GM12878 (cell line): ENCODE measurements around the gene NCR3LG1. TPM values are rescaled to one million over a fixed set of nuclear protein-coding genes. Genes with fewer than 3 reads are reported as not detected.

Source experiments
- ATAC-seq: fragments of 200-7000 bp; cut with Tn5 transposase; 3 replicates; pipeline ENCODE4 v1.9.1; 2020; ENCODE audit warnings: mild to moderate bottlenecking, moderate library complexity
- BruUV-seq: library from RNA; stranded (reverse); fragments of 400-500 nt; replicated peaks from 2 replicates; lab custom pipeline; 2021; lab: Mats Ljungman, UMichigan
- CTCF ChIA-PET: fragments of 300-600 bp; sonication (Branson Sonifier 250); formaldehyde crosslinking; extraction: SDS; loops from one replicate; lab custom pipeline; 2021; ENCODE audit warnings: inconsistent platforms; lab: Yijun Ruan, JAX
- POLR2A ChIA-PET: fragments of 350-600 bp; formaldehyde crosslinking; extraction: SDS; loops from one replicate; lab custom pipeline; 2021; ENCODE audit warnings: inconsistent platforms; lab: Charles Lee
- RAD21 ChIA-PET: fragments of 300-600 bp; sonication (Branson Sonifier 250); formaldehyde crosslinking; loops from one replicate; lab custom pipeline; 2023; ENCODE audit warnings: antibody characterized with exemption; ENCODE audit not compliant: unreplicated experiment; lab: Charles Lee
- SMC1A ChIA-PET: fragments of 300-600 bp; sonication (Branson Sonifier 250); formaldehyde crosslinking; loops from one replicate; lab custom pipeline; 2023; ENCODE audit not compliant: unreplicated experiment, uncharacterized antibody; lab: Charles Lee
- DNase-seq: peaks from one replicate; pipeline ENCODE4 v3.0.0-alpha.2; 2011; ENCODE audit warnings: low read depth, low spot score
- FAIRE-seq: peaks from 3 replicates; lab custom pipeline; 2011; peaks lifted over from hg19 to GRCh38; lab: Jason Lieb, UNC
- H2AFZ ChIP-seq: 2 replicates; pipeline ENCODE4 v1.6.0; 2011; ENCODE audit warnings: low read depth, low read length, control low read depth; ENCODE audit not compliant: control insufficient read depth
- H3K27ac ChIP-seq: 2 replicates; pipeline ENCODE4 v1.5.1; 2011; ENCODE audit warnings: control low read depth; ENCODE audit not compliant: control insufficient read depth, insufficient read depth
- H3K27me3 ChIP-seq, 2 experiments: replicated peaks in 1 of 2; 2 replicates each; pipeline versions ENCODE4 v1.6.0 to v1.6.1; 2011; ENCODE audit warnings: low read length in 1 of 2; ENCODE audit not compliant: control insufficient read depth in 2 of 2, insufficient read depth in 2 of 2
- H3K36me3 ChIP-seq, 2 experiments: 2 replicates each; pipeline ENCODE4 v1.5.1; 2011; ENCODE audit warnings: low read length in 1 of 2; ENCODE audit not compliant: control insufficient read depth in 2 of 2, insufficient read depth in 2 of 2
- H3K4me1 ChIP-seq: 2 replicates; pipeline ENCODE4 v1.6.1; 2011; ENCODE audit warnings: mild to moderate bottlenecking, low read length, moderate library complexity, mixed read lengths; ENCODE audit not compliant: control insufficient read depth, insufficient read depth
- H3K4me2 ChIP-seq: 2 replicates; pipeline ENCODE4 v1.6.0; 2011; ENCODE audit warnings: control low read depth; ENCODE audit not compliant: control insufficient read depth, insufficient read depth
- H3K4me3 ChIP-seq: fragments of 200-600 bp; sonication (generic); 2 replicates; pipeline ENCODE4 v1.5.1; 2016
- H3K79me2 ChIP-seq: 2 replicates; pipeline ENCODE4 v1.6.0; 2011; ENCODE audit warnings: low read length; ENCODE audit not compliant: control insufficient read depth, insufficient read depth
- H3K9ac ChIP-seq: 2 replicates; pipeline ENCODE4 v1.8.0; 2011; ENCODE audit warnings: low read length, control low read depth, mixed read lengths; ENCODE audit not compliant: control insufficient read depth, insufficient read depth
- H3K9me3 ChIP-seq: replicated peaks from 3 replicates; pipeline ENCODE4 v1.5.1; 2011; ENCODE audit warnings: mild to moderate bottlenecking, low read length; ENCODE audit not compliant: control insufficient read depth, insufficient read depth
- H4K20me1 ChIP-seq: 2 replicates; pipeline ENCODE4 v1.6.0; 2011; ENCODE audit not compliant: control insufficient read depth, insufficient read depth
- BMI1 ChIP-seq: fragments of 450-650 bp; IDR thresholded peaks from 2 replicates; pipeline ENCODE4 v1.6.1; 2016; ENCODE audit warnings: mild to moderate bottlenecking, moderate library complexity, borderline replicate concordance
- CBX3 ChIP-seq: fragments of 200-600 bp; sonication (generic); IDR thresholded peaks from 2 replicates; pipeline ENCODE4 v1.6.1; 2016; ENCODE audit warnings: low read depth, borderline replicate concordance
- CEBPB ChIP-seq, 2 experiments: fragments of 150-350 bp in 1 of 2; IDR thresholded peaks; 2 replicates each; pipeline ENCODE4 v1.6.1; 2012 to 2014; ENCODE audit warnings: low read depth in 2 of 2, low read length in 2 of 2, borderline replicate concordance in 1 of 2, inconsistent platforms in 1 of 2
- EP300 ChIP-seq, 2 experiments: fragments of 150-350 bp in 1 of 2; IDR thresholded peaks; 2 replicates each; pipeline ENCODE4 v1.6.1; 2011 to 2012; ENCODE audit warnings: low read depth in 2 of 2, low read length in 2 of 2, borderline replicate concordance in 1 of 2, improper control_type of control experiment in 1 of 2, inconsistent platforms in 1 of 2; ENCODE audit not compliant: control insufficient read depth in 1 of 2
- NRF1 ChIP-seq: conservative IDR thresholded peaks from 2 replicates; pipeline ENCODE4 v1.6.1; 2011; ENCODE audit warnings: mild to moderate bottlenecking, low read depth, low read length, improper control_type of control experiment
- POLR2AphosphoS2 ChIP-seq: IDR thresholded peaks from 2 replicates; pipeline ENCODE4 v1.6.1; 2011; ENCODE audit warnings: low read depth, mild to moderate bottlenecking, low read length, improper control_type of control experiment, moderate library complexity
- PRDM15 ChIP-seq: fragments of 450-650 bp; formaldehyde crosslinking; IDR thresholded peaks from 2 replicates; pipeline ENCODE4 v1.4.0; 2020; ENCODE audit warnings: mild to moderate bottlenecking, moderate library complexity
- SMAD5 ChIP-seq: IDR thresholded peaks from 2 replicates; pipeline ENCODE4 v1.6.1; 2016; ENCODE audit warnings: antibody characterized with exemption, low read depth
- SP1 ChIP-seq: IDR thresholded peaks from one replicate; pipeline ENCODE4 v1.6.1; 2011; ENCODE audit warnings: low read depth, low read length
- TBL1XR1 ChIP-seq: IDR thresholded peaks from 2 replicates; pipeline ENCODE4 v1.6.1; 2012; ENCODE audit warnings: low read depth, low read length, improper control_type of control experiment
- WGBS: methylation state at CpG from one replicate; pipeline ENCODE4 v1.1.6; 2016; ENCODE audit warnings: low lambda C conversion rate; ENCODE audit not compliant: insufficient replicate concordance, insufficient coverage; ENCODE audit errors: missing lambda C conversion rate; 5-methylcytosine and 5-hydroxymethylcytosine counted together
- in situ Hi-C: fragments of 300-500 bp; cut with MboI; formaldehyde crosslinking; loops from 9 replicates; pipeline ENCODE4 v1.14.3; 2018; ENCODE audit warnings: mixed read lengths
- intact Hi-C: fragments of 100-400 bp; cut with micrococcal nuclease; formaldehyde crosslinking; loops from one replicate; pipeline ENCODE4 v1.14.2; 2022; ENCODE audit not compliant: unreplicated experiment
- polyA plus RNA-seq, 11 experiments: library from polyadenylated mRNA; depleted of rRNA in 4 of 11; unstranded in 6 of 11; stranded (reverse) in 5 of 11; fragments of >200 nt; fragmentation: Nextera tagmentation in 4 of 11; fragmentation: Illumina TruSeq in 1 of 11; extraction: Ambion mirVana in 4 of 11; extraction: Trizol in 1 of 11; gene quantifications; 1 replicate in 1 of 11; 2 replicates in 10 of 11; pipeline versions ENCODE4 v1.2.1 to v1.2.3, GENCODE V29; 2011 to 2016; ENCODE audit warnings: inconsistent platforms in 2 of 11, missing spikeins in 2 of 11, low read depth in 1 of 11
- total RNA-seq, 4 experiments: library from RNA; depleted of rRNA in 3 of 4; stranded (reverse); fragments of >200 nt in 3 of 4; fragmentation: Illumina TruSeq in 1 of 4; extraction: Trizol in 1 of 4; gene quantifications; 2 replicates each; pipeline versions ENCODE4 v1.2.1 to v1.2.3, GENCODE V29; 2013 to 2021

NCR3LG1 gene
- total and polyA plus RNA-seq, 10 of the 15 experiments (the other 5 are each of a cell fraction or from before 2014, with no cell fraction given) = under 0.01 to 0.18 (median 0.11) TPM; not detected in 2

GRCh38 chr11:17401316-17401715 is 49.7 kb downstream of the NCR3LG1 start:
- no peaks in the 10 kb centered on the region for H3K79me2 ChIP-seq
- peaks cover 9% of the 10 kb centered on the region for H3K4me1 ChIP-seq
- H2AFZ ChIP-seq = no peak overlapping the region
- ATAC-seq = no peak
- FAIRE-seq = no peak
- no peak overlapping the region for H3K9ac ChIP-seq
- no peak overlapping the region for H3K4me3 ChIP-seq
- H3K9me3 ChIP-seq = no peaks in the 10 kb centered on the region
- BruUV-seq = no TSS peak
- no peaks in the 10 kb centered on the region for H3K36me3 ChIP-seq
- CTCF ChIA-PET = interaction anchor here (2.0 to 2.9 kb wide), 2 partner anchors 15 to 17 kb away, joined by 4 to 8 read pairs; no protein-coding TSS in a partner anchor
- H4K20me1 ChIP-seq = no peaks in the 10 kb centered on the region
- TF ChIP-seq SP1 (no peak), CEBPB (IDR thresholded peaks at IDR 0.05; ENCODE audit: borderline replicate concordance in 1 of 2, low read depth in 2 of 2, low read length in 2 of 2) (no peak), BMI1 (no peak), SMAD5 (no peak), PRDM15 (CRISPR knock-in tag) (no peak), EP300 (IDR thresholded peaks at IDR 0.05; ENCODE audit: borderline replicate concordance in 1 of 2, control insufficient read depth in 1 of 2, low read depth in 2 of 2, low read length in 2 of 2) (no peak), POLR2AphosphoS2 (no peak), NRF1 (no peak), CBX3 (no peak), TBL1XR1 (no peak)
- TF ChIP-seq, all 136 proteins: peak for 0
- 58% methylated on average over 2 of the region's 2 CpGs for WGBS
- no peak for DNase-seq
- Histone ChIP-seq H3K27me3 (no peaks in the 10 kb centered on the region), H3K27ac (no peak overlapping the region), H3K4me2 (no peak overlapping the region)
- in situ Hi-C loops (no loop called here), intact Hi-C loops (no loop called here)
- SMC1A ChIA-PET = no interaction called here
- RAD21 ChIA-PET = no interaction called here
- POLR2A ChIA-PET = no interaction called here
